ENCODE results near the gene TAX1BP1. TPM values are rescaled to one million over a fixed set of nuclear protein-coding genes. Genes with fewer than 3 reads are reported as not detected.

Gene TAX1BP1
- total RNA-seq, 1 experiment from 2014 or later = 58.3 TPM

- no peak overlapping the region for H3K56ac ChIP-seq (ENCODE audit: insufficient read length, low read depth, low read length)
- no peaks in the 10 kb centered on the region for H3K79me1 ChIP-seq (ENCODE audit: insufficient read depth, low read depth, low read length, poor library complexity, severe bottlenecking)
- no peaks in the 10 kb centered on the region for H3K9me3 ChIP-seq (ENCODE audit: control insufficient read depth, low read depth, low read length)
- H3K4ac ChIP-seq (ENCODE audit: low read depth, low read length) = no peak overlapping the region
- H2AFZ ChIP-seq (ENCODE audit: low read length) = no peak overlapping the region
- H2BK120ac ChIP-seq (ENCODE audit: low read depth, low read length, poor library complexity, severe bottlenecking) = no peak overlapping the region
- WGBS (ENCODE audit: extremely low coverage, insufficient read length, low lambda C conversion rate) = no CpG with 5 or more reads among the region's 3 CpGs
- no peak overlapping the region for H4K5ac ChIP-seq (ENCODE audit: insufficient read length, low read depth, low read length)
- H3K18ac ChIP-seq (ENCODE audit: insufficient read length, low read depth, low read length) = no peak overlapping the region
- H4K91ac ChIP-seq (ENCODE audit: insufficient read length, low read depth, low read length) = no peak overlapping the region
- H2BK12ac ChIP-seq (ENCODE audit: insufficient read length, low read depth, low read length) = no peak overlapping the region
- no peak overlapping the region for H3T11ph ChIP-seq (ENCODE audit: low read length)
- no peak overlapping the region for H3K4me2 ChIP-seq (ENCODE audit: insufficient read depth, insufficient read length, low read length)
- no peak overlapping the region for H3K27ac ChIP-seq (ENCODE audit: insufficient read length, low read depth, low read length)
- no peak overlapping the region for H2AK5ac ChIP-seq (ENCODE audit: insufficient read length, low read length)
- H2BK5ac ChIP-seq (ENCODE audit: insufficient read length, low read length) = no peak overlapping the region
- no peak for TF ChIP-seq CTCF (conservative IDR thresholded peaks at IDR 0.05)
- Mint-ChIP-seq H3K27ac (no peak overlapping the region), H3K4me1 (peaks cover 7 to 8% of the 10 kb centered on the region in 2 experiments), H3K9me3 (no peaks in the 10 kb centered on the region), H3K4me3 (no peak overlapping the region), H3K36me3 (ENCODE audit: insufficient read depth in 1 of 3, low read depth in 3 of 3) (no peaks in the 10 kb centered on the region), H3K27me3 (ENCODE audit: low read depth) (no peaks in the 10 kb centered on the region)
- H3K27me3 ChIP-seq (ENCODE audit: insufficient read depth, low read length) = no peaks in the 10 kb centered on the region
- H3K9ac ChIP-seq (ENCODE audit: extremely low read depth, insufficient read length, low read length) = no peak overlapping the region
- H2BK15ac ChIP-seq (ENCODE audit: low read depth, low read length) = no peak overlapping the region
- H3K23me2 ChIP-seq (ENCODE audit: insufficient read length, low read depth, low read length, poor library complexity, severe bottlenecking) = no peaks in the 10 kb centered on the region
- H4K20me1 ChIP-seq (ENCODE audit: control insufficient read depth, insufficient read depth, insufficient read length) = no peaks in the 10 kb centered on the region
- no peak for DNase-seq
- H4K8ac ChIP-seq (replicated peaks; ENCODE audit: insufficient read length, low read depth, low read length) = no peak overlapping the region
- no peaks in the 10 kb centered on the region for H3K79me2 ChIP-seq (ENCODE audit: insufficient read depth, low read length)
- H3K23ac ChIP-seq (ENCODE audit: insufficient read length, low read depth, low read length) = no peak overlapping the region
- no peak overlapping the region for H2BK20ac ChIP-seq (ENCODE audit: low read depth, low read length, poor library complexity, severe bottlenecking)
- H3K4me1 ChIP-seq (ENCODE audit: insufficient read depth, low read length) = peaks cover 3% of the 10 kb centered on the region; the same call in 1 of the 2 replicates
- no peak overlapping the region for H3K14ac ChIP-seq (ENCODE audit: insufficient read depth, low read length)
These were observed 46.2 kb upstream of the TAX1BP1 start for GRCh38 chr7:27693794-27694193.

Data from H9 (cell line).